Mesendoderm (in vitro differentiated cells): ENCODE data around the gene DNAI1. TPM values are rescaled to one million over a fixed set of nuclear protein-coding genes. Genes with fewer than 3 reads are reported as not detected.

Experiments used
- DNase-seq: peaks from one replicate; pipeline ENCODE4 v3.0.0; 2013
- H2AK5ac ChIP-seq: 2 replicates; pipeline ENCODE4 v1.6.1; 2013; ENCODE audit warnings: low read length, inconsistent platforms
- H2BK120ac ChIP-seq: 2 replicates; pipeline ENCODE4 v1.6.1; 2013; ENCODE audit warnings: low read depth, mild to moderate bottlenecking, low read length, moderate library complexity, mixed read lengths
- H2BK15ac ChIP-seq: replicated peaks from 2 replicates; pipeline ENCODE4 v1.6.1; 2013; ENCODE audit warnings: low read depth, mild to moderate bottlenecking, moderate library complexity
- H2BK5ac ChIP-seq: 2 replicates; pipeline ENCODE4 v1.6.1; 2013; ENCODE audit warnings: low read length, inconsistent platforms
- H3K18ac ChIP-seq: 2 replicates; pipeline ENCODE4 v1.6.1; 2013; ENCODE audit warnings: mild to moderate bottlenecking, low read length, mixed read lengths
- H3K23ac ChIP-seq: one replicate; pipeline ENCODE4 v1.6.1; 2013; ENCODE audit warnings: low read length
- H3K27ac ChIP-seq: 2 replicates; pipeline ENCODE4 v1.5.1; 2013; ENCODE audit warnings: low read depth, mild to moderate bottlenecking, inconsistent platforms, low read length, moderate library complexity
- H3K27me3 ChIP-seq: 2 replicates; pipeline ENCODE4 v1.6.1; 2013; ENCODE audit warnings: low read length, control low read depth, mild to moderate bottlenecking, inconsistent platforms; ENCODE audit not compliant: insufficient read depth, poor library complexity
- H3K36me3 ChIP-seq: 2 replicates; pipeline ENCODE4 v1.6.1; 2013; ENCODE audit warnings: low read length, inconsistent platforms; ENCODE audit not compliant: control insufficient read depth, insufficient read depth
- H3K4ac ChIP-seq: one replicate; pipeline ENCODE4 v1.6.1; 2013; ENCODE audit warnings: low read depth, mild to moderate bottlenecking, low read length, moderate library complexity
- H3K4me1 ChIP-seq: 2 replicates; pipeline ENCODE4 v1.6.1; 2013; ENCODE audit warnings: low read depth, low read length, inconsistent platforms; ENCODE audit not compliant: control insufficient read depth
- H3K4me2 ChIP-seq: 2 replicates; pipeline ENCODE4 v1.6.1; 2013; ENCODE audit warnings: low read length
- H3K4me3 ChIP-seq: 2 replicates; pipeline ENCODE4 v1.5.1; 2013; ENCODE audit warnings: mild to moderate bottlenecking, low read length
- H3K56ac ChIP-seq: one replicate; pipeline ENCODE4 v1.6.1; 2013; ENCODE audit warnings: low read length
- H3K79me1 ChIP-seq: 2 replicates; pipeline ENCODE4 v1.6.1; 2013; ENCODE audit warnings: low read length, inconsistent platforms
- H3K79me2 ChIP-seq: 2 replicates; pipeline ENCODE4 v1.6.1; 2013; ENCODE audit warnings: mild to moderate bottlenecking, low read length; ENCODE audit not compliant: control insufficient read depth, insufficient read depth
- H3K9ac ChIP-seq: 2 replicates; pipeline ENCODE4 v1.6.1; 2013; ENCODE audit warnings: low read length, inconsistent platforms
- H4K5ac ChIP-seq: one replicate; pipeline ENCODE4 v1.6.1; 2013; ENCODE audit warnings: low read length
- H4K8ac ChIP-seq: one replicate; pipeline ENCODE4 v1.6.1; 2013; ENCODE audit warnings: low read depth, mild to moderate bottlenecking, control low read depth, low read length, moderate library complexity
- WGBS: extraction: QIAGEN DNeasy Blood & Tissue Kit; methylation state at CpG from one replicate; pipeline ENCODE4 v1.1.7; 2013; ENCODE audit warnings: low lambda C conversion rate, missing lambda C conversion rate; ENCODE audit not compliant: insufficient coverage; ENCODE audit errors: extremely low coverage; 5-methylcytosine and 5-hydroxymethylcytosine counted together
- small RNA-seq: library from polyadenylated mRNA; stranded (forward); fragments of <200 nt; extraction: miRNeasy Mini kit (QIAGEN cat#:217004); gene quantifications from one replicate; pipeline ENCODE3, GENCODE V24; 2013; ENCODE audit not compliant: insufficient read depth

The DNAI1 gene

GRCh38 chr9:34566972-34567371, 108.4 kb downstream of the DNAI1 start:
- H2BK5ac ChIP-seq = no peak overlapping the region
- no peak overlapping the region for H2BK120ac ChIP-seq
- H4K8ac ChIP-seq = no peak overlapping the region
- DNase-seq = no peak
- H2AK5ac ChIP-seq = no peak overlapping the region
- no peak overlapping the region for H3K18ac ChIP-seq
- no peaks in the 10 kb centered on the region for H3K27me3 ChIP-seq
- no peaks in the 10 kb centered on the region for H3K36me3 ChIP-seq
- no peak overlapping the region for H3K27ac ChIP-seq
- no peak overlapping the region for H3K4ac ChIP-seq
- WGBS = no CpG with 5 or more reads among the region's 6 CpGs
- no peak overlapping the region for H3K56ac ChIP-seq
- H2BK15ac ChIP-seq = no peak overlapping the region
- H3K79me1 ChIP-seq = no peaks in the 10 kb centered on the region
- no peak overlapping the region for H3K23ac ChIP-seq
- no peak overlapping the region for H3K9ac ChIP-seq
- H4K5ac ChIP-seq = no peak overlapping the region
- peaks cover 6% of the 10 kb centered on the region for H3K4me1 ChIP-seq
- no peaks in the 10 kb centered on the region for H3K79me2 ChIP-seq
- H3K4me2 ChIP-seq = no peak overlapping the region
- H3K4me3 ChIP-seq = no peak overlapping the region

DNA sequence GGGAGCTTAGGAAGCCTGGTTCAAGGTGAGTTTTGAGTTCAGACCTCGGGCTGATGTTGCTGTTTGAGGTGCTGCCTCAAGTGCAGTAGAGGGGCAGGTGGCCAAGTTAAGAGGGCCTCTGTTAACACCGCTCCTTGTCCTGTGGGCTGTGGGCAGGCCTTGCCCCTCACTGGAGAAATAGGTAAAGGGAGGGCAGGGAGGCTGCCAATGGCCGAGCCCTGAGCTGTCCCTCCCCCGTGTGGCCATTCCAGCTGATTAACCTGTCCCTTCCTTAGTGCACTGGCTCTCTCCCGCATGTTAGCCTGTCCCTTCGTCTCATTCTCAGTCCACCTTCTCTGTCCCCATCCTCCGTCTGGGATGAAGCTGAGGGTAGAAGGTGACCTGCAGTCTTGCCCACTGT, 109.5 kb downstream of the DNAI1 start:
- no peak overlapping the region for H2AK5ac ChIP-seq
- no peak overlapping the region for H3K4me2 ChIP-seq
- H2BK120ac ChIP-seq = no peak overlapping the region
- no peak overlapping the region for H3K4ac ChIP-seq
- DNase-seq = no peak
- H3K36me3 ChIP-seq = no peaks in the 10 kb centered on the region
- no peaks in the 10 kb centered on the region for H3K27me3 ChIP-seq
- H3K79me1 ChIP-seq = no peaks in the 10 kb centered on the region
- no peak overlapping the region for H4K8ac ChIP-seq
- no peak overlapping the region for H3K9ac ChIP-seq
- no peak overlapping the region for H3K27ac ChIP-seq
- peaks cover 6% of the 10 kb centered on the region for H3K4me1 ChIP-seq
- no peak overlapping the region for H3K23ac ChIP-seq
- H4K5ac ChIP-seq = no peak overlapping the region
- WGBS = no CpG with 5 or more reads among the region's 7 CpGs
- H3K79me2 ChIP-seq = no peaks in the 10 kb centered on the region
- H2BK5ac ChIP-seq = no peak overlapping the region
- H3K56ac ChIP-seq = no peak overlapping the region
- H3K18ac ChIP-seq = no peak overlapping the region
- no peak overlapping the region for H3K4me3 ChIP-seq
- no peak overlapping the region for H2BK15ac ChIP-seq

GRCh38 chr9:34568774-34569173, 110.2 kb downstream of the DNAI1 start:
- no peak overlapping the region for H2BK120ac ChIP-seq
- no peak overlapping the region for H3K18ac ChIP-seq
- no peak overlapping the region for H4K8ac ChIP-seq
- DNase-seq = no peak
- H2BK5ac ChIP-seq = no peak overlapping the region
- no peaks in the 10 kb centered on the region for H3K79me1 ChIP-seq
- H2AK5ac ChIP-seq = no peak overlapping the region
- H3K36me3 ChIP-seq = no peaks in the 10 kb centered on the region
- H3K27ac ChIP-seq = no peak overlapping the region
- H2BK15ac ChIP-seq = no peak overlapping the region
- no peak overlapping the region for H4K5ac ChIP-seq
- no peak overlapping the region for H3K9ac ChIP-seq
- no peak overlapping the region for H3K4me3 ChIP-seq
- peaks cover 6% of the 10 kb centered on the region for H3K4me1 ChIP-seq
- no peak overlapping the region for H3K4ac ChIP-seq
- WGBS = no CpG with 5 or more reads among the region's 12 CpGs
- no peaks in the 10 kb centered on the region for H3K79me2 ChIP-seq
- no peak overlapping the region for H3K4me2 ChIP-seq
- H3K23ac ChIP-seq = no peak overlapping the region
- H3K27me3 ChIP-seq = no peaks in the 10 kb centered on the region
- peak overlapping the region; percentile 22 for H3K56ac ChIP-seq

DNA sequence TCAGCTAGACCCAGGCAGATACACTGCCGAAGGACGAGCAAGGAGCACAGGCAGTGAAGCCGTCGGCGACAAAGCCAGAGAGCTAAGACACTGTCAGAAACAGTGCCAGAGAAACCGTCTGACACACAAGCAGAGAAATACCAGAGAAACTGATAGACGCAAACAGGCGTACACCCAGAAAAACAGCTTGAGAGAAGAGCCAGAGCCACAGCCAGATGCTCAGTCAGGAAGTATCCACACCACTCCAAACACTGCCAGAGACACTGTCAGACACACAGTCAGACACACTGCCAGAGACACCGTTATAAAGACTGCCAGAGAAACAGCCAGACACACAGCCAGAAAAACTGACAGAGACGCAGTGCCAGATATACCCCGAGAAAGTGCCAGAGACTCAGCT, 111.8 kb downstream of the DNAI1 start:
- H3K9ac ChIP-seq = no peak overlapping the region
- H3K18ac ChIP-seq = no peak overlapping the region
- H3K27ac ChIP-seq = no peak overlapping the region
- no peak overlapping the region for H3K4me3 ChIP-seq
- H2AK5ac ChIP-seq = no peak overlapping the region
- no peaks in the 10 kb centered on the region for H3K27me3 ChIP-seq
- no peak overlapping the region for H4K5ac ChIP-seq
- H3K4me1 ChIP-seq = peaks cover 5% of the 10 kb centered on the region
- H2BK120ac ChIP-seq = no peak overlapping the region
- no peak overlapping the region for H4K8ac ChIP-seq
- H3K23ac ChIP-seq = no peak overlapping the region
- WGBS = no CpG with 5 or more reads among the region's 11 CpGs
- H2BK5ac ChIP-seq = no peak overlapping the region
- H3K79me1 ChIP-seq = no peaks in the 10 kb centered on the region
- no peak overlapping the region for H2BK15ac ChIP-seq
- no peak overlapping the region for H3K4ac ChIP-seq
- no peak overlapping the region for H3K4me2 ChIP-seq
- no peak for DNase-seq
- no peaks in the 10 kb centered on the region for H3K79me2 ChIP-seq
- no peaks in the 10 kb centered on the region for H3K36me3 ChIP-seq
- H3K56ac ChIP-seq = no peak overlapping the region

Small RNA genes within 50 kb of the gene (small RNA-seq; reads per million reads assigned to genes)
- gene RN7SKP24 = not detected
